ENCODE measurements around the gene TXNDC12.

The TXNDC12 gene

GRCh38 chr1:51998701-51999100, 56.3 kb downstream of the TXNDC12 start:
- TF ChIP-seq RAD21 (IDR thresholded peaks at IDR 0.05; ENCODE audit: low read depth), result no peak
- TF ChIP-seq TCF12 (IDR thresholded peaks at IDR 0.05; ENCODE audit: low read depth), result no peak
- no peak for TF ChIP-seq EP300 (IDR thresholded peaks at IDR 0.05; ENCODE audit: borderline replicate concordance)
- TF ChIP-seq FOXM1 (IDR thresholded peaks at IDR 0.05; ENCODE audit: borderline replicate concordance, low read depth), result no peak
- no peak for TF ChIP-seq TAF1 (IDR thresholded peaks at IDR 0.05; ENCODE audit: low read depth)
- TF ChIP-seq ZBTB7A (IDR thresholded peaks at IDR 0.05; ENCODE audit: low read depth), result no peak
- no peak for TF ChIP-seq TEAD4 (IDR thresholded peaks at IDR 0.05)
- TF ChIP-seq YY1 (IDR thresholded peaks at IDR 0.05; ENCODE audit: low read depth), result no peak

GRCh38 chr1:51997974-51998382, 57.0 kb downstream of the TXNDC12 start:
- TF ChIP-seq YY1 (IDR thresholded peaks at IDR 0.05; ENCODE audit: low read depth), result no peak
- no peak for TF ChIP-seq REST (IDR thresholded peaks at IDR 0.05; ENCODE audit: low read depth)
- no peak for TF ChIP-seq ZBTB7A (IDR thresholded peaks at IDR 0.05; ENCODE audit: low read depth)
- no peak for TF ChIP-seq TEAD4 (IDR thresholded peaks at IDR 0.05)
- TF ChIP-seq CEBPB (IDR thresholded peaks at IDR 0.05), result no peak
- no peak for TF ChIP-seq EP300 (IDR thresholded peaks at IDR 0.05; ENCODE audit: borderline replicate concordance)
- TF ChIP-seq EGR1 (IDR thresholded peaks at IDR 0.05), result no peak
- no peak for TF ChIP-seq RAD21 (IDR thresholded peaks at IDR 0.05; ENCODE audit: low read depth)
- TF ChIP-seq NFIC (IDR thresholded peaks at IDR 0.05), result no peak
- TF ChIP-seq TCF12 (IDR thresholded peaks at IDR 0.05; ENCODE audit: low read depth), result no peak
- no peak for TF ChIP-seq FOXM1 (IDR thresholded peaks at IDR 0.05; ENCODE audit: borderline replicate concordance, low read depth)
- TF ChIP-seq CREB1 (IDR thresholded peaks at IDR 0.05; ENCODE audit: low read depth), result no peak
- no peak for TF ChIP-seq USF1 (IDR thresholded peaks at IDR 0.05)
- no peak for TF ChIP-seq MAX (IDR thresholded peaks at IDR 0.05)
- no peak for TF ChIP-seq TAF1 (IDR thresholded peaks at IDR 0.05; ENCODE audit: low read depth)

- TF ChIP-seq CREB1 (IDR thresholded peaks at IDR 0.05; ENCODE audit: low read depth) (no peak), TAF1 (IDR thresholded peaks at IDR 0.05; ENCODE audit: low read depth) (peak; percentile 59; the same call in 1 of the 2 replicates)
These were observed 64.5 kb downstream of the TXNDC12 start, which contains the start of gene RAB3B for GRCh38 chr1:51990478-51990965. TSS of gene RAB3B (minus strand) at chr1:51990700. CDS start at chr1:51977117, 13,583 bp downstream.

GRCh38 chr1:51989582-51990477, 65.2 kb downstream of the TXNDC12 start:
- TF ChIP-seq EGR1 (IDR thresholded peaks at IDR 0.05) (no peak), EP300 (IDR thresholded peaks at IDR 0.05; ENCODE audit: borderline replicate concordance) (no peak), MAX (IDR thresholded peaks at IDR 0.05) (no peak), TEAD4 (IDR thresholded peaks at IDR 0.05) (no peak), CREB1 (IDR thresholded peaks at IDR 0.05; ENCODE audit: low read depth) (no peak), YY1 (IDR thresholded peaks at IDR 0.05; ENCODE audit: low read depth) (no peak), CEBPB (IDR thresholded peaks at IDR 0.05) (no peak), REST (IDR thresholded peaks at IDR 0.05; ENCODE audit: low read depth) (no peak), USF1 (IDR thresholded peaks at IDR 0.05) (no peak), FOXM1 (IDR thresholded peaks at IDR 0.05; ENCODE audit: borderline replicate concordance, low read depth) (no peak), NFIC (IDR thresholded peaks at IDR 0.05) (no peak), TAF1 (IDR thresholded peaks at IDR 0.05; ENCODE audit: low read depth) (no peak), ZBTB7A (IDR thresholded peaks at IDR 0.05; ENCODE audit: low read depth) (no peak), RAD21 (IDR thresholded peaks at IDR 0.05; ENCODE audit: low read depth) (no peak), TCF12 (IDR thresholded peaks at IDR 0.05; ENCODE audit: low read depth) (no peak; the same call in 1 of the 2 replicates)

- TF ChIP-seq MAX (IDR thresholded peaks at IDR 0.05), result no peak
- no peak for TF ChIP-seq YY1 (IDR thresholded peaks at IDR 0.05; ENCODE audit: low read depth)
- TF ChIP-seq USF1 (IDR thresholded peaks at IDR 0.05), result no peak
- TF ChIP-seq TAF1 (IDR thresholded peaks at IDR 0.05; ENCODE audit: low read depth), result no peak
- no peak for TF ChIP-seq TEAD4 (IDR thresholded peaks at IDR 0.05)
- no peak for TF ChIP-seq EGR1 (IDR thresholded peaks at IDR 0.05)
- TF ChIP-seq FOXM1 (IDR thresholded peaks at IDR 0.05; ENCODE audit: borderline replicate concordance, low read depth), result no peak
These were observed 66.7 kb downstream of the TXNDC12 start for GRCh38 chr1:51988254-51988653.
